ENCODE measurements around the gene ALDH1A1. TPM values are rescaled to one million over a fixed set of nuclear protein-coding genes. Genes with fewer than 3 reads are reported as not detected.

Gene ALDH1A1
- total RNA-seq (2021) (2.3 and 3.7 TPM in 2 replicates), Bru-seq, nascent RNA (percentile 20 among the genes with signal in this experiment), BruChase-seq, experiment 1, labeled RNA remaining after a 2-hour chase (percentile 21 among the genes with signal in this experiment), BruChase-seq, experiment 2, labeled RNA remaining after a 6-hour chase (percentile 24 among the genes with signal in this experiment)
- long read RNA-seq, partial matches to known transcripts: 0 of 3 reads
- long read RNA-seq, other reads (novel, unspliced or antisense): 0 of 3 reads

DNA sequence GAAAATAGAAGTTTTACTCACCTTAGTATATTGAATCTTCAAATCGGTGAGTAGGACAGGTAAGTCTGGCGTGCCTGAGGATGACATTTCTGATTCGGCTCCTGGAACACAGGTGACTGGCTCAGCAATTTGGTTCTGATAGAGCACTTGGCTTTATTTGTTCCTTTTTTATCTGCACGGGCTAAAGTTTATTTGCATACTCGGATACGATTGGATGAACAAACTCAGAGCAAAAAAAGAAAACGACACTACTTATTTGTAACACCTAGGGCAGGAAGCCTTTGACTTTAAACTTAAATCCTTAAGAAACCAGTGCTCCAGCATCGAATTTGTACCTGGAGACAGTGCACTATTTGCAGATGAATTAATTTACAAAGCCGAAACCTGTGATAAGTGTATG lies at the start of gene ALDH1A1:
TSS of gene ALDH1A1 (minus strand) at position 140 of the 400 bp plus-strand sequence. CDS start at position 87, 53 bp downstream.
- Histone ChIP-seq H3K36me3 (ENCODE audit: low read depth) (no peaks in the 10 kb centered on the region), H2AFZ (no peak within 1 kb of the TSS; the same call in 1 of the 2 replicates), H3K27ac (no peak within 1 kb of the TSS), H3K9me2 (ENCODE audit: insufficient read depth) (no peaks in the 10 kb centered on the region), H3K79me2 (ENCODE audit: low read depth) (no peaks in the 10 kb centered on the region), H3K9me3 (ENCODE audit: insufficient read depth, low read depth) (no peaks in the 10 kb centered on the region; the same call in none of the 2 replicates), H3K27me3 (ENCODE audit: insufficient read depth, low read depth) (no peaks in the 10 kb centered on the region), H3K4me1 (replicated peaks; ENCODE audit: insufficient read depth) (peaks cover 11% of the 10 kb centered on the region; the same call in 1 of the 2 replicates), H3F3A (ENCODE audit: insufficient read depth, low read depth) (no peaks in the 10 kb centered on the region), H4K20me1 (ENCODE audit: insufficient read depth) (no peaks in the 10 kb centered on the region), H3K4me3 (no peak within 1 kb of the TSS), H3K4me2 (no peak within 1 kb of the TSS)
- peak in 1 of 2 experiments; percentile 32 for DNase-seq
- intact Hi-C loops (cut with micrococcal nuclease; ENCODE audit: unreplicated experiment): loop anchor here (5.0 kb wide), 1 partner anchor 69 kb away; no protein-coding TSS in a partner anchor
- TF ChIP-seq EZH2 (IDR thresholded peaks at IDR 0.05; ENCODE audit: low read depth) (no peak), CTCF (conservative IDR thresholded peaks at IDR 0.05) (no peak)
- ChIA-PET CTCF (no interaction called here), POLR2A (ENCODE audit: unreplicated experiment) (interaction anchor here (0.7 kb wide), 1 partner anchor 587 kb away, joined by 10 read pairs; no protein-coding TSS in a partner anchor)
- no TSS peak for BruUV-seq (replicated peaks)

- no peaks in the 10 kb centered on the region for H3K79me2 ChIP-seq (ENCODE audit: low read depth)
- H3K27me3 ChIP-seq (ENCODE audit: insufficient read depth, low read depth): no peaks in the 10 kb centered on the region
- H3K9me3 ChIP-seq (ENCODE audit: insufficient read depth, low read depth): no peaks in the 10 kb centered on the region
- intact Hi-C loops (cut with micrococcal nuclease; ENCODE audit: unreplicated experiment): no loop called here
- H4K20me1 ChIP-seq (ENCODE audit: insufficient read depth): no peaks in the 10 kb centered on the region
- H3K9me2 ChIP-seq (ENCODE audit: insufficient read depth): peaks cover 5% of the 10 kb centered on the region; the same call in 1 of the 2 replicates
- H3K36me3 ChIP-seq (ENCODE audit: low read depth): no peaks in the 10 kb centered on the region
- H3K4me3 ChIP-seq: no peak overlapping the region
- no peak overlapping the region for H3K4me2 ChIP-seq
- POLR2A ChIA-PET (ENCODE audit: unreplicated experiment): no interaction called here
- no peak overlapping the region for H2AFZ ChIP-seq
- CTCF ChIA-PET: interaction anchor here (0.6 kb wide), 1 partner anchor 1286 kb away, joined by 3 read pairs; no protein-coding TSS in a partner anchor
- H3K4me1 ChIP-seq (replicated peaks; ENCODE audit: insufficient read depth): no peaks in the 10 kb centered on the region
- no peak for DNase-seq
- H3K27ac ChIP-seq: no peak overlapping the region
- H3F3A ChIP-seq (ENCODE audit: insufficient read depth, low read depth): no peaks in the 10 kb centered on the region
- TF ChIP-seq EZH2 (IDR thresholded peaks at IDR 0.05; ENCODE audit: low read depth) (no peak), CTCF (conservative IDR thresholded peaks at IDR 0.05) (no peak)
- no TSS peak for BruUV-seq (replicated peaks)
Observed at GRCh38 chr9:73001860-73002259, 49.0 kb upstream of the ALDH1A1 start.

- Histone ChIP-seq H2AFZ (no peak overlapping the region), H3K4me2 (no peak overlapping the region), H3K4me1 (replicated peaks; ENCODE audit: insufficient read depth) (no peaks in the 10 kb centered on the region), H3K36me3 (ENCODE audit: low read depth) (no peaks in the 10 kb centered on the region), H3K9me2 (ENCODE audit: insufficient read depth) (peaks cover 5% of the 10 kb centered on the region; the same call in 1 of the 2 replicates), H3K27me3 (ENCODE audit: insufficient read depth, low read depth) (no peaks in the 10 kb centered on the region), H3K9me3 (ENCODE audit: insufficient read depth, low read depth) (no peaks in the 10 kb centered on the region), H3K4me3 (no peak overlapping the region), H3K79me2 (ENCODE audit: low read depth) (no peaks in the 10 kb centered on the region), H3F3A (ENCODE audit: insufficient read depth, low read depth) (no peaks in the 10 kb centered on the region; the same call in 1 of the 2 replicates), H3K27ac (no peak overlapping the region), H4K20me1 (ENCODE audit: insufficient read depth) (no peaks in the 10 kb centered on the region)
- CTCF ChIA-PET: no interaction called here
- no TSS peak for BruUV-seq (replicated peaks)
- no peak for TF ChIP-seq CTCF (conservative IDR thresholded peaks at IDR 0.05)
- no peak for DNase-seq
- intact Hi-C loops (cut with micrococcal nuclease; ENCODE audit: unreplicated experiment): no loop called here
- POLR2A ChIA-PET (ENCODE audit: unreplicated experiment): interaction anchor here (0.6 kb wide), 1 partner anchor 216 kb away, joined by 8 read pairs; no protein-coding TSS in a partner anchor
Observed at GRCh38 chr9:72998363-72998762, 45.5 kb upstream of the ALDH1A1 start.

Measured in PC-9 (cell line).